Endothelial cell of umbilical vein (primary cell): ENCODE data around the gene COL23A1. TPM values are rescaled to one million over a fixed set of nuclear protein-coding genes. Genes with fewer than 3 reads are reported as not detected.

ENCODE experiments used
- BruUV-seq: library from RNA; stranded (reverse); fragments of 400-500 nt; replicated peaks from 2 replicates; lab custom pipeline; 2021; lab: Mats Ljungman, UMichigan
- CTCF ChIA-PET: fragments of 300-600, 350-600 bp; sonication (Branson Sonifier 250); formaldehyde crosslinking; loops from one replicate; lab custom pipeline; 2021; ENCODE audit warnings: antibody characterized with exemption, inconsistent platforms; lab: Charles Lee
- POLR2A ChIA-PET: fragments of 300-600, 350-600 bp; sonication (Branson Sonifier 250); formaldehyde crosslinking; loops from one replicate; lab custom pipeline; 2021; ENCODE audit warnings: antibody characterized with exemption, inconsistent platforms; lab: Charles Lee
- DNase-seq: peaks from one replicate; pipeline ENCODE4 v3.0.0-alpha.2; 2011; ENCODE audit warnings: low read depth, low spot score
- FAIRE-seq: peaks from 2 replicates; lab custom pipeline; 2011; peaks lifted over from hg19 to GRCh38; lab: Jason Lieb, UNC
- H2AFZ ChIP-seq: 2 replicates; pipeline ENCODE4 v1.6.0; 2012; ENCODE audit warnings: low read depth, low read length, control low read depth, inconsistent platforms
- H3K27ac ChIP-seq: 2 replicates; pipeline ENCODE4 v1.5.1; 2011; ENCODE audit warnings: low read depth, mild to moderate bottlenecking, control low read depth, low read length, moderate library complexity; ENCODE audit not compliant: insufficient read depth
- H3K27me3 ChIP-seq, 2 experiments: 2 replicates each; pipeline versions ENCODE4 v1.6.0 to v1.6.1; 2011; ENCODE audit warnings: low read length in 2 of 2, mixed read lengths in 1 of 2; ENCODE audit not compliant: control insufficient read depth in 2 of 2, insufficient read depth in 2 of 2
- H3K36me3 ChIP-seq, 2 experiments: 2 replicates in 1 of 2; 3 replicates in 1 of 2; pipeline ENCODE4 v1.5.1; 2011; ENCODE audit warnings: low read length in 2 of 2, mild to moderate bottlenecking in 1 of 2, moderate library complexity in 1 of 2; ENCODE audit not compliant: control insufficient read depth in 2 of 2, insufficient read depth in 2 of 2; ENCODE audit errors: extremely low read depth in 1 of 2
- H3K4me1 ChIP-seq: 3 replicates; pipeline ENCODE4 v1.5.1; 2011; ENCODE audit warnings: mild to moderate bottlenecking, low read length; ENCODE audit not compliant: control insufficient read depth, insufficient read depth; ENCODE audit errors: extremely low read depth
- H3K4me2 ChIP-seq: 2 replicates; pipeline ENCODE4 v1.6.1; 2011; ENCODE audit warnings: low read length, control low read depth, mixed read lengths; ENCODE audit not compliant: insufficient read depth
- H3K4me3 ChIP-seq, 3 experiments: fragments of 200-600 bp in 1 of 3; sonication (generic), shearing (Covaris generic) in 1 of 3; replicated peaks in 1 of 3; 2 replicates each; pipeline ENCODE4 v1.5.1; 2011 to 2016; ENCODE audit warnings: control low read depth in 3 of 3, low read length in 3 of 3, mild to moderate bottlenecking in 2 of 3, inconsistent platforms in 1 of 3, low read depth in 1 of 3, moderate library complexity in 1 of 3; ENCODE audit not compliant: insufficient read depth in 1 of 3
- H3K79me2 ChIP-seq: 2 replicates; pipeline ENCODE4 v1.6.0; 2012; ENCODE audit warnings: low read length, inconsistent platforms; ENCODE audit not compliant: control insufficient read depth, insufficient read depth
- H3K9ac ChIP-seq: replicated peaks from 2 replicates; pipeline ENCODE3; 2011; ENCODE audit warnings: low read length, control low read depth; ENCODE audit not compliant: insufficient read depth; ENCODE audit errors: extremely low read depth
- H3K9me1 ChIP-seq: replicated peaks from 3 replicates; pipeline ENCODE4 v1.6.0; 2011; ENCODE audit warnings: mild to moderate bottlenecking, low read length; ENCODE audit not compliant: control insufficient read depth, insufficient read depth; ENCODE audit errors: extremely low read depth
- H3K9me3 ChIP-seq: replicated peaks from 2 replicates; pipeline ENCODE4 v1.5.1; 2012; ENCODE audit warnings: low read length, inconsistent platforms; ENCODE audit not compliant: control insufficient read depth, insufficient read depth
- H4K20me1 ChIP-seq: replicated peaks from 2 replicates; pipeline ENCODE3; 2011; ENCODE audit warnings: mild to moderate bottlenecking, low read length; ENCODE audit not compliant: control insufficient read depth, insufficient read depth; ENCODE audit errors: extremely low read depth
- EZH2 ChIP-seq: IDR thresholded peaks from 2 replicates; pipeline ENCODE4 v1.6.1; 2012; ENCODE audit warnings: borderline replicate concordance, low read depth, mild to moderate bottlenecking, moderate library complexity, low read length, inconsistent platforms; ENCODE audit not compliant: severe bottlenecking
- FOS ChIP-seq: IDR thresholded peaks from 2 replicates; pipeline ENCODE4 v1.6.1; 2011; ENCODE audit warnings: mild to moderate bottlenecking, low read length, moderate library complexity, borderline replicate concordance; ENCODE audit not compliant: insufficient read depth
- GATA2 ChIP-seq: IDR thresholded peaks from 2 replicates; pipeline ENCODE4 v1.7.0; 2011; ENCODE audit warnings: low read depth, mild to moderate bottlenecking, moderate library complexity, mixed read lengths, low read length; ENCODE audit not compliant: insufficient read length, insufficient read depth
- JUN ChIP-seq: IDR thresholded peaks from 2 replicates; pipeline ENCODE4 v1.6.1; 2011; ENCODE audit warnings: borderline replicate concordance, low read depth; ENCODE audit not compliant: insufficient read length, insufficient read depth
- MAX ChIP-seq: IDR thresholded peaks from 2 replicates; pipeline ENCODE4 v1.6.1; 2011; ENCODE audit not compliant: insufficient read depth, insufficient read length
- MYC ChIP-seq: IDR thresholded peaks from one replicate; pipeline ENCODE4 v1.6.1; 2011; ENCODE audit warnings: mild to moderate bottlenecking, low read depth, low read length
- POLR2A ChIP-seq: IDR thresholded peaks from 2 replicates; pipeline ENCODE4 v1.6.1; 2012; ENCODE audit warnings: low read depth, mild to moderate bottlenecking, control low read depth, low read length
- POLR2AphosphoS5 ChIP-seq: IDR thresholded peaks from 2 replicates; pipeline ENCODE4 v1.6.1; 2012; ENCODE audit warnings: low read depth, mild to moderate bottlenecking, control low read depth, low read length, moderate library complexity; ENCODE audit not compliant: insufficient read depth
- dilution Hi-C: fragments of 300-500 bp; cut with MboI; formaldehyde crosslinking; loops from one replicate; pipeline ENCODE4 v1.15.0; 2019; ENCODE audit warnings: low sequenced_read_pairs; ENCODE audit not compliant: extremely low pct_ligation_motif_present
- intact Hi-C: fragments of 100-400 bp; cut with micrococcal nuclease; formaldehyde crosslinking; loops from one replicate; pipeline ENCODE4 v1.10.0; 2022
- polyA plus RNA-seq, 4 experiments: library from polyadenylated mRNA; depleted of rRNA in 3 of 4; stranded (reverse) in 3 of 4; unstranded in 1 of 4; fragments of >200 nt; gene quantifications; 2 replicates each; pipeline versions ENCODE4 v1.2.1 to v1.2.3, GENCODE V29; 2011 to 2012; ENCODE audit warnings: missing spikeins in 1 of 4
- total RNA-seq: library from RNA; stranded (reverse); gene quantifications from 2 replicates; pipeline ENCODE4 v1.2.3, GENCODE V29; 2021
- TF ChIP-seq, protein P1 (sequence below), 2 donors: IDR thresholded peaks; 1 replicate in 1 of 2; 2 replicates in 1 of 2; pipeline ENCODE4 v1.5.1; 2011; ENCODE audit warnings: low read length in 2 of 2, mild to moderate bottlenecking in 2 of 2, moderate library complexity in 2 of 2, control low read depth in 1 of 2, inconsistent platforms in 1 of 2, low read depth in 1 of 2; ENCODE audit not compliant: insufficient read depth in 1 of 2; ENCODE audit errors: extremely low read depth in 1 of 2

The COL23A1 gene
- total and polyA plus RNA-seq, 2 donors (not counting 3 experiments of a cell fraction or from before 2014, with no cell fraction given) = not detected

DNA sequence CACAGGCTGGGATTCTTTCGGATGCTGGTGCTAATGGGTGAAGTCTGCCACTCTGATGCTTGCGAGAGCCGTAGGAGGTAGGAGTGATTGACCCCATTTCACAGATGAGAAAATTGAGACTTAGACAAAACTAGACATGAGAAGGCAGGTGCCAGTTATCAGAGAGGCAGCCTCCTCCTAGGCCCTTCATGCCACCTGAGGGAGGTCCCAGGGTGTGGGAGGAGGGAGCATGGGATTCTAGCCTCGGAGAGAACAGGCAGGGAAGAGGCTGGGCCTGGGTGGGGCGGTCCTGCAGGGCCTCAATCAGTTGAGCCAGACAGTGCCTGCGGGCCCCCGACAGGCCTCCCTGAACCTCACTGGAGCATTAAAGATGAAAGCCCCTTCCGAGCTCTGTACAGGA, 112.4 kb downstream of the COL23A1 start:
- H3K79me2 ChIP-seq = no peaks in the 10 kb centered on the region
- DNase-seq (no peak), FAIRE-seq (no peak)
- dilution Hi-C loops = no loop called here
- H2AFZ ChIP-seq = no peak overlapping the region
- H3K27me3 ChIP-seq = no peaks in the 10 kb centered on the region
- no peaks in the 10 kb centered on the region for H3K36me3 ChIP-seq
- POLR2A ChIA-PET = no interaction called here
- no peak overlapping the region for H3K9ac ChIP-seq
- H3K4me1 ChIP-seq = no peaks in the 10 kb centered on the region
- intact Hi-C loops = no loop called here
- no peak overlapping the region for H3K4me3 ChIP-seq
- no TSS peak for BruUV-seq
- no peak overlapping the region for H3K4me2 ChIP-seq
- CTCF ChIA-PET = no interaction called here
- no peak for TF ChIP-seq GATA2
- H3K9me1 ChIP-seq = no peaks in the 10 kb centered on the region
- no peaks in the 10 kb centered on the region for H4K20me1 ChIP-seq
- H3K27ac ChIP-seq = no peak overlapping the region
- no peaks in the 10 kb centered on the region for H3K9me3 ChIP-seq

DNA sequence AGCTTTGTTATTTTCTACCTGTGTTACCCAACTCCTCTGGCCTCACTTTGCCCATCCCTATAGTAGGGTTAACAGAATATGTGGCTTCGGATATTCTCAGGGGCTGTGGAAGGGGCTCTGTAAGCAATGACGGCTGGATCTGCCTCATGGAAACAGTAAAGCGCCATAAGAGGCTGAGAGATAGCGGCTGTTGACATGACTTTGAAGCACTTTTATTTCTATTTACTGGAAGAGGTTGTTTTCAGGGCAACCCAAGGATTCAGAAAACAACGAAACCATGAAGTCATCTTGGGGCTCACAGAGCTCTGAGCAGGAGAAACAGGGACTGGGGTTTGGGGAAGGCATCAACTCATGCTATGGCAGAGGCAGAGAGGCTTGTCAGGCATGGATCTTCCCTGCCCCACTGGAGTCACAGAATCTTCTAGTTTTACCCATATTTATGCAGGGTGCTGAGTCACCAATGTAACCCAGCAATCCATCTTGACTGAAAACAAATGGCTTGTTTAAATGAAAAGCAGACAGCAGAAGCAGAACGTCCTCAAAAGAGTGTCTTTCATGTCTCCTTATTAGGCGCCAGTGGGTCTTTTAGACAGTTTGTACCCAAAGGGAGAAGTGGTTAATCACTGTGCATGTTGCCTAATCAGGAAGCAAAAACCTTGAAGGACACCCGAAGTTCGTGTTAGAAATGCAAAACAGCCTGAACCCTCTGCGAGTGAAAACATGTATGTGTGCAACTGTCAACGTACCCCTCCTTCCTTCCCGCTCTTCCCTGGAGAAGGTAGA, 113.0 kb downstream of the COL23A1 start:
- Histone ChIP-seq H3K9me3 (no peaks in the 10 kb centered on the region), H3K4me2 (no peak overlapping the region), H3K4me1 (no peaks in the 10 kb centered on the region), H3K27me3 (no peaks in the 10 kb centered on the region), H3K27ac (no peak overlapping the region), H3K79me2 (no peaks in the 10 kb centered on the region), H3K36me3 (no peaks in the 10 kb centered on the region), H3K9ac (no peak overlapping the region), H3K9me1 (no peaks in the 10 kb centered on the region), H3K4me3 (no peak overlapping the region), H2AFZ (no peak overlapping the region), H4K20me1 (no peaks in the 10 kb centered on the region)
- dilution Hi-C loops = no loop called here
- no TSS peak for BruUV-seq
- ChIA-PET CTCF (no interaction called here), POLR2A (no interaction called here)
- no peak for DNase-seq
- intact Hi-C loops = no loop called here
- no peak for TF ChIP-seq POLR2A
- TF ChIP-seq MYC = no peak
- TF ChIP-seq MAX = no peak
- TF ChIP-seq EZH2 = no peak
- TF ChIP-seq POLR2AphosphoS5 = no peak
- TF ChIP-seq JUN = no peak
- TF ChIP-seq, protein P1, sequence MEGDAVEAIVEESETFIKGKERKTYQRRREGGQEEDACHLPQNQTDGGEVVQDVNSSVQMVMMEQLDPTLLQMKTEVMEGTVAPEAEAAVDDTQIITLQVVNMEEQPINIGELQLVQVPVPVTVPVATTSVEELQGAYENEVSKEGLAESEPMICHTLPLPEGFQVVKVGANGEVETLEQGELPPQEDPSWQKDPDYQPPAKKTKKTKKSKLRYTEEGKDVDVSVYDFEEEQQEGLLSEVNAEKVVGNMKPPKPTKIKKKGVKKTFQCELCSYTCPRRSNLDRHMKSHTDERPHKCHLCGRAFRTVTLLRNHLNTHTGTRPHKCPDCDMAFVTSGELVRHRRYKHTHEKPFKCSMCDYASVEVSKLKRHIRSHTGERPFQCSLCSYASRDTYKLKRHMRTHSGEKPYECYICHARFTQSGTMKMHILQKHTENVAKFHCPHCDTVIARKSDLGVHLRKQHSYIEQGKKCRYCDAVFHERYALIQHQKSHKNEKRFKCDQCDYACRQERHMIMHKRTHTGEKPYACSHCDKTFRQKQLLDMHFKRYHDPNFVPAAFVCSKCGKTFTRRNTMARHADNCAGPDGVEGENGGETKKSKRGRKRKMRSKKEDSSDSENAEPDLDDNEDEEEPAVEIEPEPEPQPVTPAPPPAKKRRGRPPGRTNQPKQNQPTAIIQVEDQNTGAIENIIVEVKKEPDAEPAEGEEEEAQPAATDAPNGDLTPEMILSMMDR (IDR thresholded peaks at IDR 0.05; ENCODE audit: extremely low read depth in 1 of 2, insufficient read depth in 1 of 2, low read depth in 1 of 2, low read length in 2 of 2) = no peak
- TF ChIP-seq GATA2 = no peak
- no peak for TF ChIP-seq FOS
- no peak for FAIRE-seq
